Right atrium auricular region (tissue), 2 donors: Measurements from ENCODE around the gene FARSA. TPM values are rescaled to one million over a fixed set of nuclear protein-coding genes. Genes with fewer than 3 reads are reported as not detected.

Experiments
- microRNA-seq, 2 donors: library from miRNA; unstranded; fragments of <30 nt; microRNA quantifications; one replicate each; pipeline ENCODE4, GENCODE V29; 2016 to 2017; ENCODE audit warnings: borderline number of aligned reads in 2 of 2, borderline replicate concordance in 1 of 2
- total RNA-seq, 2 donors: library from RNA; depleted of rRNA; stranded (reverse); fragments of >200 nt; gene quantifications; one replicate each; pipeline ENCODE4 v1.1.0, GENCODE V29; 2016

The FARSA gene
- total RNA-seq, 2 donors from 2014 or later, result 36.4 TPM

Small RNAs within 50 kb of the gene (microRNA-seq; reads per million reads assigned to microRNA genes)
- gene MIR5695 (0 reads per million in 2 donors), gene MIR6515 (0.71 to 1.4 reads per million in 2 donors)

Other genes with a start within 250 kb of the FARSA start
- gene GNG14, start 245.7 kb downstream of the FARSA start, total RNA-seq, result not detected
- gene FBXW9, start 237.1 kb downstream of the FARSA start, total RNA-seq, result 1 to 10 TPM; 1.8 TPM
- 10 to 100 TPM; 35.9 to 55.2 TPM for gene TNPO2, start 209.8 kb downstream of the FARSA start, total RNA-seq
- 100 to 1,000 TPM; 262 to 287 TPM for gene TRIR, start 199.0 kb downstream of the FARSA start, total RNA-seq
- 10 to 100 TPM; 44.6 to 55.1 TPM for gene GET3, start 196.2 kb downstream of the FARSA start, total RNA-seq
- gene BEST2, start 181.9 kb downstream of the FARSA start, total RNA-seq, result not detected
- gene HOOK2, start 158.2 kb downstream of the FARSA start, total RNA-seq, result 10 to 100 TPM; 11.4 to 12.2 TPM
- gene JUNB, start 142.2 kb downstream of the FARSA start, total RNA-seq, result 100 to 1,000 TPM; 321 to 506 TPM
- gene PRDX2, start 131.9 kb downstream of the FARSA start, total RNA-seq, result 100 to 1,000 TPM; 702 to 859 TPM
- not detected for gene THSD8, start 131.6 kb downstream of the FARSA start, total RNA-seq
- 1 to 10 TPM; 3.1 to 4.0 TPM for gene RNASEH2A, start 127.1 kb downstream of the FARSA start, total RNA-seq
- gene RTBDN, start 99.1 kb downstream of the FARSA start, total RNA-seq, result not detected
- not detected for gene MAST1, start 95.2 kb downstream of the FARSA start, total RNA-seq
- 10 to 100 TPM; 24.2 to 24.9 TPM for gene DNASE2, start 52.3 kb downstream of the FARSA start, total RNA-seq
- under 1 TPM in 1 of 2 donors, not detected in 1; 0.26 TPM for gene KLF1, start 46.5 kb downstream of the FARSA start, total RNA-seq
- gene GCDH, start 42.6 kb downstream of the FARSA start, total RNA-seq, result 10 to 100 TPM; 28.4 to 58.3 TPM
- gene SYCE2, start 14.4 kb downstream of the FARSA start, total RNA-seq, result not detected
- 100 to 1,000 TPM; 285 to 289 TPM for gene CALR, start 4.9 kb upstream of the FARSA start, total RNA-seq
- gene RAD23A, start 12.2 kb upstream of the FARSA start, total RNA-seq, result 100 to 1,000 TPM; 178 to 185 TPM
- gene GADD45GIP1, start 23.5 kb upstream of the FARSA start, total RNA-seq, result 10 to 100 TPM; 48.5 to 58.7 TPM
- gene DAND5, start 35.9 kb upstream of the FARSA start, total RNA-seq, result 10 to 100 TPM in 1 of 2 donors, 1 to 10 TPM in 1; 2.9 to 10.7 TPM
- gene NFIX, start 61.8 kb upstream of the FARSA start, total RNA-seq, result 10 to 100 TPM; 56.5 to 69.8 TPM
- 10 to 100 TPM; 10.2 to 15.3 TPM for gene LYL1, start 169.1 kb upstream of the FARSA start, total RNA-seq
- gene TRMT1, start 183.0 kb upstream of the FARSA start, total RNA-seq, result 10 to 100 TPM; 13.6 to 15.0 TPM
- gene NACC1, start 184.6 kb upstream of the FARSA start, total RNA-seq, result 10 to 100 TPM; 25.4 to 27.3 TPM
- gene STX10, start 216.7 kb upstream of the FARSA start, total RNA-seq, result 10 to 100 TPM; 33.1 to 39.2 TPM
- gene IER2, start 216.7 kb upstream of the FARSA start, total RNA-seq, result 100 to 1,000 TPM in 1 of 2 donors, 10 to 100 TPM in 1; 35.4 to 139 TPM